Transverse colon (tissue), 4 donors: Measurements from ENCODE around the gene CHMP1A. TPM values are rescaled to one million over a fixed set of nuclear protein-coding genes. Genes with fewer than 3 reads are reported as not detected.

ENCODE experiments used
- DNase-seq: peaks from one replicate; pipeline ENCODE4 v3.0.0-alpha.2; 2019
- H3K27ac ChIP-seq, 4 donors: fragments of 200-600 bp; sonication (generic); 2 replicates each; pipeline ENCODE4 v1.5.1; 2016 to 2018; ENCODE audit warnings: inconsistent platforms in 4 of 4
- H3K27me3 ChIP-seq: fragments of 200-600 bp; sonication (generic); 2 replicates; pipeline ENCODE4 v1.5.1; 2017; ENCODE audit warnings: inconsistent platforms
- H3K36me3 ChIP-seq, 4 donors: fragments of 200-600 bp; sonication (generic); 2 replicates each; pipeline ENCODE4 v1.5.1; 2017 to 2019; ENCODE audit warnings: inconsistent platforms in 4 of 4
- H3K4me1 ChIP-seq, 4 donors: fragments of 200-600 bp; sonication (generic); 2 replicates each; pipeline ENCODE4 v1.5.1; 2017 to 2020; ENCODE audit warnings: inconsistent platforms in 4 of 4
- H3K4me3 ChIP-seq, 4 donors: fragments of 200-600 bp; sonication (generic); 1 replicate in 1 of 4; 2 replicates in 3 of 4; pipeline versions ENCODE4 v1.5.1 to v1.6.1; 2017 to 2019; ENCODE audit warnings: inconsistent platforms in 4 of 4
- H3K9me3 ChIP-seq, 2 donors: fragments of 200-600 bp; sonication (generic); 2 replicates each; pipeline ENCODE4 v1.5.1; 2017 to 2019; ENCODE audit warnings: inconsistent platforms in 2 of 2
- CTCF ChIP-seq, 5 experiments: fragments of 200-600 bp in 3 of 5; fragments of 450-650 bp in 2 of 5; sonication (generic) in 3 of 5; IDR thresholded peaks; 1 replicate in 2 of 5; 2 replicates in 3 of 5; pipeline ENCODE4 v1.5.1; 2016 to 2017; ENCODE audit warnings: antibody characterized with exemption in 5 of 5, inconsistent platforms in 3 of 5, mild to moderate bottlenecking in 2 of 5, moderate library complexity in 1 of 5
- EP300 ChIP-seq: sonication (generic); formaldehyde crosslinking; IDR thresholded peaks from one replicate; pipeline ENCODE4 v1.6.1; 2017; ENCODE audit warnings: antibody characterized with exemption, low read depth
- POLR2A ChIP-seq: fragments of 450-650 bp; IDR thresholded peaks from one replicate; pipeline ENCODE4 v1.6.1; 2016; ENCODE audit warnings: antibody characterized with exemption, mild to moderate bottlenecking, moderate library complexity
- POLR2AphosphoS5 ChIP-seq, 3 donors: sonication (generic); formaldehyde crosslinking; IDR thresholded peaks; one replicate each; pipeline ENCODE4 v1.6.1; 2016; ENCODE audit warnings: antibody characterized with exemption in 3 of 3
- WGBS, 2 donors: methylation state at CpG; one replicate each; pipeline ENCODE4 v1.1.5; 2018; ENCODE audit warnings: low coverage in 1 of 2; 5-methylcytosine and 5-hydroxymethylcytosine counted together
- in situ Hi-C, 4 donors: fragments of 200-750 bp; cut with MboI; loops; one replicate each; pipeline versions ENCODE4 v1.15.0 to v1.15.1; 2017; ENCODE audit warnings: low sequenced_read_pairs in 3 of 4, low pct_ligation_motif_present in 1 of 4, low pct_unique_long_range_greater_than_20kb in 1 of 4
- intact Hi-C: fragments of 100-400 bp; cut with DNase I; formaldehyde crosslinking; loops from one replicate; pipeline ENCODE4 v1.15.1; 2023; ENCODE audit warnings: low total_unique reads
- total RNA-seq, 4 donors: library from RNA; depleted of rRNA; stranded (reverse); fragments of >200 nt; gene quantifications; one replicate each; pipeline ENCODE4 v1.1.0, GENCODE V29; 2016

Gene CHMP1A
- total RNA-seq, 4 donors from 2014 or later: 131 to 184 (median 144) TPM

GRCh38 chr16:89602952-89603590 is 54.4 kb downstream of the CHMP1A start:
- TF ChIP-seq POLR2AphosphoS5 (IDR thresholded peaks at IDR 0.05) (no peak), EP300 (no peak), POLR2A (no peak), CTCF (IDR thresholded peaks at IDR 0.05) (no peak)
- Histone ChIP-seq H3K27ac (no peak overlapping the region), H3K9me3 (no peaks in the 10 kb centered on the region), H3K36me3 (no peaks in the 10 kb centered on the region), H3K27me3 (peaks cover 52% of the 10 kb centered on the region), H3K4me3 (no peak overlapping the region), H3K4me1 (peaks cover 0 to 3% (median 1%) of the 10 kb centered on the region in 4 donors)
- no peak for DNase-seq
- intact Hi-C loops (no loop called here), in situ Hi-C loops (no loop called here)
- 41% methylated on average over 4 of the region's 5 CpGs; no CpG with 5 or more reads in 1 of the 2 donors for WGBS, 2 donors

- intact Hi-C loops: no loop called here
- Histone ChIP-seq H3K36me3 (no peaks in the 10 kb centered on the region), H3K4me3 (no peak overlapping the region), H3K4me1 (no peaks in the 10 kb centered on the region), H3K9me3 (no peaks in the 10 kb centered on the region), H3K27ac (no peak overlapping the region), H3K27me3 (peaks cover 46% of the 10 kb centered on the region)
- 11% methylated on average over 18 of the region's 22 CpGs; no CpG with 5 or more reads in 1 of the 2 donors for WGBS, 2 donors
- DNase-seq: no peak
- TF ChIP-seq CTCF (IDR thresholded peaks at IDR 0.05) (no peak), POLR2A (no peak), EP300 (no peak), POLR2AphosphoS5 (IDR thresholded peaks at IDR 0.05) (no peak)
- in situ Hi-C loops: no loop called here
Observed at GRCh38 chr16:89602273-89602951, 55.1 kb downstream of the CHMP1A start.

GRCh38 chr16:89601906-89602272 is 55.6 kb downstream of the CHMP1A start:
- TF ChIP-seq POLR2AphosphoS5 (IDR thresholded peaks at IDR 0.05) (no peak), CTCF (IDR thresholded peaks at IDR 0.05) (no peak), POLR2A (no peak), EP300 (no peak)
- intact Hi-C loops: no loop called here
- Histone ChIP-seq H3K27ac (no peak overlapping the region), H3K9me3 (no peaks in the 10 kb centered on the region), H3K27me3 (peaks cover 41% of the 10 kb centered on the region), H3K4me1 (no peaks in the 10 kb centered on the region), H3K4me3 (no peak overlapping the region), H3K36me3 (no peaks in the 10 kb centered on the region)
- WGBS, 2 donors: 70 to 80% methylated on average over 2 to 18 of the region's 22 CpGs
- in situ Hi-C loops: no loop called here
- DNase-seq: no peak

GRCh38 chr16:89600956-89601355 is 56.6 kb downstream of the CHMP1A start:
- H3K27me3 ChIP-seq: peaks cover 32% of the 10 kb centered on the region
- no peaks in the 10 kb centered on the region for H3K4me1 ChIP-seq
- H3K36me3 ChIP-seq: no peaks in the 10 kb centered on the region
- no peak overlapping the region for H3K4me3 ChIP-seq
- no peak for DNase-seq
- intact Hi-C loops (no loop called here), in situ Hi-C loops (no loop called here)
- WGBS, 2 donors: 63% methylated on average over 8 of the region's 8 CpGs; no CpG with 5 or more reads in 1 of the 2 donors
- no peaks in the 10 kb centered on the region for H3K9me3 ChIP-seq
- no peak overlapping the region for H3K27ac ChIP-seq
- TF ChIP-seq EP300 (no peak), POLR2A (no peak), POLR2AphosphoS5 (IDR thresholded peaks at IDR 0.05) (no peak), CTCF (IDR thresholded peaks at IDR 0.05) (no peak)
